CD4-positive, alpha-beta T cell treated with Interferon alpha-2 for 1 hour (primary cell): ENCODE results near the gene ACSS2.

Source experiments
- DNase-seq, 2 donors: peaks; one replicate each; pipeline ENCODE4 v3.0.0-alpha.2; 2020 to 2022

Gene ACSS2

DNA sequence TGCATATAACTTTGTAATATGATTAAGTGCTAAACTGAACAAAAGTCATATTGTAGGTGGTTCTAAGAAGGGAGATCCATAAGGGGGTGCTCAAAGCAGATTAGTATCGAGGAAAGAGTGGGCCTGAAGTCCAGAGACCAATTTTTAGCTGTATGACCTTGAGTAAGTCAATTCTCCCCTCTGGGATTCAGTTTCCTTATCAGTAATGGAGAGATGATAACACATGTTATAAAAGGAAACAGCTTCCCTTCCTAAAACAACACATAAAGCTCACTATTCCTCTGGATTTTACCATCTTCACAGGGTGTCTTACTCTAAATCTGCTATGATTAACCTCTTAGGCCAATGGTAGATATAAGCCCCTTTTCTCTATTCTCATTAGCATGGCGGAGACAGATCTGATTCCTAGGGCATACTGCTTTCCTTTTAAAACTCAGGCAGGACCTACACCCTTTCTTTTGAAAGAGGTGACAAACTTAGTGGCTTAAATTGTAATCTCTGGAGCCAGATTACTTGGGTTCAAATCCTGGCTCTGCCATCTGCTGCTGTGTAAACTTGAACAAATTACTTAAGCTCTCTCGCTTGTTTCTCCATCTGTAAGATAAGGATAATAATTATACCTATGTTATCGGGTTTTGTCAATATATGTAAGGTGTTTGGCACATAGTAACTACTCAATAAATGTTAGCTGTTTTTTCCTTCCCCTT, 39.5 kb downstream of the ACSS2 start:
- no peak for DNase-seq

DNA sequence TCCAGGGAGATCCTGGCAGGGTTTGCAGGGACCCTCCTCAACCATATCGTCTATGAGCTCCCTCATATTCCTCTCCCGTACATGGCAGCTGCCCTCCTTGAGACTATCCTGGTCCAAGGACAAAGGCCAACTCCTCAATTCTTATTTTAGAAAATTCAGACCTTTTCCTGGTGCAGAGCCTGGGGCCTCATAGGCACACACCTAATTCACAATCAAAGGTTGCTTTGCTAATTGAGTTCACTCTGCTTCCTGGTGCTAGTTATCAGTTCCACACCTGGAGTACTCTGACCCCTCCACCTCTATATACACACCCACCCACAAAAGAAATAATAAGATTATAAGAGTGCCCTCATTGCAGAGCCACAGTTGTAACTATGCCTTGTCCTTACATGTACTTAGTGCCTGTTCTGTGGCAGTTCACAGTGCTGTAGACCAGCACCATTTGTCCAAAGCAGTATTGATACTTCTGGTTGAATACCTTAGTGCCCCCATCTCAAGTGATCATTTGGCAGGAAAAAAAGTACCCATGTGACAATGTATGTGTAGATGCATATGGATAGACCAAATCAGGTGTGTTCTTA, 40.5 kb downstream of the ACSS2 start:
- no peak for DNase-seq

DNA sequence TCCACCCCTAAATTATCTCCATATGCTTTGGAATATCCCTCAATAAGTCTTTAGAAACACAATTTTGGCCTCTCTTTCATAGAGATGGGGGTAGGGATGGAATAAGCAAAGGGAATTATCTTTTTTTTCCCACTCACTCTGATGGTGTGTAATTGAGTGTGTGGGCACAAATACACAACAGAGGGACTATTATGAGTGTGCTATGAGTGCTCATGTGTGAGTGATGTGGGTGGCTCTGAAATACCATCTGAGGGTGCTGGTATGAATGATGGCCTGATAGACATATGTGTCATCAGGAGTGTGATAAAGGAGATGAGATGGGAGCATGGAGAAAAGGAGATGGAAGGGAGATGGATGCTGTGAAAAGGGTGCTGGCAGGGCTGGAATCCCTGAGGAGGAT, 43.6 kb downstream of the ACSS2 start:
- DNase-seq = no peak

DNA sequence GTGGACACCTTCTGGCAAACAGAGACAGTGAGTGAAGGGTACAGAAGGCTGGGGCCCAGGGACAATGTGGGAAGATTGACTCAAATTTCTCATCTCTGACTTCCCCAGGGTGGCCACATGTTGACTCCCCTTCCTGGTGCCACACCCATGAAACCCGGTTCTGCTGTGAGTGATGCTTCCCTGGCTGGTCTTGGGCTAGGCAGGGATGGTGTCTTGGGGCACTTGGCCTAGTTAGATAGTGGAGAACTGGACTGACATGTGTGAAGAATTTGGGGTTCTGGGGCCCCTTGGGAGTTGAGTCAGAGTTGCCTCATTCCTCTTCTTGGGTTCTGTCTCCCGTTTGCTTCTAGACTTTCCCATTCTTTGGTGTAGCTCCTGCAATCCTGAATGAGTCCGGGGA, 45.0 kb downstream of the ACSS2 start:
- no peak for DNase-seq

DNA sequence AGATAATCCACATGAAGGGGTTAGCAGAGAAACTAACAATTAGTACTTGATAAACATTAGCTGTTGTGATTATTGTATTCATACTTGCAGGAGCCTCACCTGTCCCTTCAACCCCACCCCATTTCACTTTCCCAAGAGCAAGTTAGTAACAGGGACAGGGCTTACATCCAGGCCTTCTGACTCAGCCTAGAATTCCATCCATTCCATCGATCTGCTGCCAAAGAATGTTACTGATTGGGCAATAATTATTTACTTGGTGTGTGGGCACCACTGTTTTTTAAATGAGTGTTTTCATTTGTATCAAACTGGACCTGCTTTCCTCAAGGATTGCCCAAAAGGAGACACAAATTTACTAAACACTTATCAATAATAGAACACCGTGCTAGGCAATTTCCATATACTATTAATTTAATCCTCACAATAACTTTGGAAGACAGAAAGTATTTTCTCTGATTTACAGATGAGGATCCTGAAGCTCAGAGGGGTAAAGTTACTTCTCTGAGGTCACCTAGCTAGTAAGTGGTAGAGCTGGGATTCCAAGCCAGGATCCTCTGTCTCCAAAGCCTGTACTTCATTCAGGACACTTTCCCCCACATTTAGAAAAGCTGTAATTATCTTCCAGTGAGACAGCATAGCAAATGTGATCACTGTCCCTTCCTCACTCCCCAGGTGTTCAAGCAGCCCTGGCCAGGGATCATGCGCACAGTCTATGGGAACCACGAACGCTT, 46.4 kb downstream of the ACSS2 start:
- no peak for DNase-seq

DNA sequence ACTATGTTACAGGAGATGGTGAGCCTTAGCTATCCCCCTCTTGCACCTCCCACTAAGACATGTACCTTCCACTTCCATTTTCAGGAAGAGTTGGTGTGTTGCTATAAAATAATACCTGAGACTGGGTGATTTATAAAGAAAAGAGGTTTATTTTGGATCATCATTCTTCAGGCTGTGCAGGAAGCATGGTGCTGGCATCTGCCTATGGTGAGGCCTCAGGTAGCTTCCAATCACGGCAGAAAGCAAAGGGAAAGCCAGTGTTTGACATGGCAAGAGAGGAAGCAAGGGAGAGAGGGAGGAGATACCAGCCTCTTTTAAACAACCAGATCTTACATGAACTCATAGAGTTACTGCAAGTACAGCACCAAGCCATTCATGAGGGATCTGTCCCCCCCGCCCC, 47.0 kb downstream of the ACSS2 start:
- DNase-seq = no peak

DNA sequence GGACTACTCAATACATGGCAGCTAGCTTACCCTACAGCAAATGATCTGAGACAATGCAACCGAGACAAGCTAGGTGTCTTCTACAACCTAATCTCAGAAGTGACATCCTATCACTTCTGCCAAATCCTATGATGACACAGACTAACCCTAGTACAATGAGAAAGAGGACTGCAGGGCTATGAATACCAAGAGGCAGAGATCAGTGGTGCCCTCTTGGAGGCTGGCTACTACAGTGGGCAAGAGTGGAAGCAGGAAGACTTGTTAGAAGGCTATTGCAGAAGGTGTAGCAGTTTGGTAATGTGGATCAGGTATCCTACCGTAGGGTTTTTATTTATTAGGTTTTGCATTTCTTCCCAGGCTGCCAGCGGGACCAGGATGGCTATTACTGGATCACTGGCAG, 48.9 kb downstream of the ACSS2 start:
- DNase-seq = no peak

DNA sequence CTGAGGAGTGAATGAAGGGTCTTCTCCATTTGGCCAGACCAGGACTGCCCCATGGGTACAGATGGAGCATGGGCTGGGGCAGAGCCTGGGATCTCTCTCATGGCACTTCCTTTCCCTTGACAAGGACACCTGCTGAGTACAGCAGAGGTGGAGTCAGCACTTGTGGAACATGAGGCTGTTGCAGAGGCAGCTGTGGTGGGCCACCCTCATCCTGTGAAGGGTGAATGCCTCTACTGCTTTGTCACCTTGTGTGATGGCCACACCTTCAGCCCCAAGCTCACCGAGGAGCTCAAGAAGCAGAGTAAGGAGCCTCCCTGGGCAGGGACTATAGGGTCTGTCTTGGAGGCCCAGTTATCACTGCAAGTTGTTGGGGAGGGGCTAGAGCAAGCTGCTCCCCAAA, 49.6 kb downstream of the ACSS2 start:
- no peak for DNase-seq

DNA sequence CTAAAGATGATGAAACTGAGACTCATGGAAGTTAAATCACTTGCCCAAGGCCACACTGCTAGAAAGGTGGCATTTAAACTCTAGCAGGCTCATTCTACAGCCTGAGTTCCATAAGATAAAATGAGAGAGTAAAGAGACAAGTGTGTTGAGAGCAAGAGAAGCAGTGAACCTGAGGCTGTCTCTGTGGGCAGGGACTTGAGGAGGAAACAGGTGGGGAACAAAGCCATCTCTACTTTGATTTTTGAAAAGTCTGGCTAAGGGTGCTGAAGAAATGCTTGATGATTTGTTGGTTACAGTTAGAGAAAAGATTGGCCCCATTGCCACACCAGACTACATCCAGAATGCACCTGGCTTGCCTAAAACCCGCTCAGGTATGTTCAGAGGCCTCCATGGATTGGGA, 50.2 kb downstream of the ACSS2 start:
- no peak for DNase-seq

DNA sequence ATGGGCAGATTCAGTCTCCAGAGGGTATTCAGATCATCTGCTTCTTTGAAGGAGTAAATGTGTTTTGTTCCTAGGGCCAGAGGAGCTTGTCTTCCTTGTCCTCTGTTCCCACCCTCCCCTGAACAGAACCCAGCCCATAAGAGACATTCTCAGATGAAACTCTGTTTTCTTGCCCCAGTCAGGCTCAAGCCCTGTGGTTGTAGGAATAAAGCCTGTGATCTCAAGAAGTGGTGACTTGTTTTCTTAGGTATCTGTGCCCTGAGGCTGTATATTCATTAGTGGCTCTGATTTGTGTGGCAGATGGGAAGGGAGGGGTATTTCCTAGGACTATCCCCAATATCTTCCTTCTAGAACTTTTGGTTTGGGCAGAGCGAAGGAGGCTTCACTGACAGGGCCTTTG, 51.3 kb downstream of the ACSS2 start:
- no peak for DNase-seq

DNA sequence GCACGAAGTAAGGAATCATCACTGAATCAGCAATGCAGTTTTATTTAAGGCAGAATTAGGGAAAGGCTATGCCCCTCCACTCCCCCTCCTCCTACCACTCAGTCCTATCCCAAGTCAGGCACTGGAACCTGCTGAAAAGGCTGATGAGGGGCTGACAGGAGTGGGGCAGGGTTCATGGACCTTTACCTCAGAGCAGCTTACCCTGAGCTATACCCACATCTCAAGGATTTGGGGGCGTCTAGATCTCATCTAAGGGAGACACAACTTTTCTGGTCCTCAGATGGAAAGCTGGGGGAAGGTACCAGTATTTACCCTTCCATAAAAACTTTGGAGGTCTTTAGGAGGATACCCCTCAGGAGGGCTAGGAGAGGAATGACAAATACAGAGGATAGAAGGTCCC, 52.0 kb downstream of the ACSS2 start:
- no peak for DNase-seq

DNA sequence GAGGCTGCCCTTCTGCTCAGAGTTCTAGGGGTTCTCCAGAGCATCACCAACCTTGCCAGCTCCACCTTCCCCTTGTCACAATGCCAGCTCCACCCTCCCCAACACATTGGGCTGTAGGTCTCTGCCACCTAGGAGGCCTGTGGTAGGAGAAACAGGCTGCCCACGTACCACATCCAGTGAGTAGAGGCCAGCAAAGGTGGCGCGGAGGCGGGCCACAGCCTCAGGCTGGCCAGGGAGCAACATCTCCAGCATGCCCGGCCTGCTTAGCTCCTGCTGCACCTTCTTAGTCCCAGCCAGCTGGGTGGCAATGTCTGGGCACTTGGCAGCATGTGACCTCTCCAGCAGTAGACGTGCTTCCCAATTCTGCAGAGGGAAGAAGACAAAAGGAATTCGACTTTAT, 55.4 kb downstream of the ACSS2 start:
- no peak for DNase-seq

DNA sequence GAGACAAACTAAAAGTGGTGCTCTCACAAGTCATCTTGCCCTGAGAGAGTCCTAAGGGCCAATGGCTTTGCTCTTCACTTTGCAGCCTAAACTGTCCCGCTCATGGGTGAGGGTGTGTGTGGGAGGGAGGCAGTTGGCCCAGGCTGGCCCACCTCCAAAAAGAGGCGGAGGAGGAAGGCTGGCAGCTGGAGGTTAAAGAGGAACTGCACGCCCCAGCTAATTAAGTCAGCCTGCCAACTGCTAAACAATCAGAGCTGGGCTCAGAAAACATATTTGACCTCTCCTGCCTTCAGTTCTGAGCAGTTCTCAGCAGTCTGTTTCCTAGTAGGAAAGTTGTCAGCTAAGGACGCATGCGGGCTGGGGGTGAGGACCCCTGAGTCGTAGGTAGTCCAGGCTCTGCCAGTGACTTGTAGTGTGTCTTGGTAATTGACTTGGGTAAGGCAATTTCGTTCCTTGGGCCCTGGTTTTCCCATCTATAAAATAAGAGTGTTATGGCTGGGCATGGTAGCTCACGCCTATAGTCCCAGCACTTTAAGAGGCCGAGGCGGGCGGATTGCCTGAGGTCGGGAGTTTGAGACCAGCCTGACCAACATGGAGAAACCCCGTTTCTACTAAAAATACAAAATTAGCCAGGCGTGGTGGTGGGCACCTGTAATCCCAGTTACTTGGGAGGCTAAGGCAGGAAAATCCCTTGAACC, 62.2 kb downstream of the ACSS2 start:
- no peak for DNase-seq

DNA sequence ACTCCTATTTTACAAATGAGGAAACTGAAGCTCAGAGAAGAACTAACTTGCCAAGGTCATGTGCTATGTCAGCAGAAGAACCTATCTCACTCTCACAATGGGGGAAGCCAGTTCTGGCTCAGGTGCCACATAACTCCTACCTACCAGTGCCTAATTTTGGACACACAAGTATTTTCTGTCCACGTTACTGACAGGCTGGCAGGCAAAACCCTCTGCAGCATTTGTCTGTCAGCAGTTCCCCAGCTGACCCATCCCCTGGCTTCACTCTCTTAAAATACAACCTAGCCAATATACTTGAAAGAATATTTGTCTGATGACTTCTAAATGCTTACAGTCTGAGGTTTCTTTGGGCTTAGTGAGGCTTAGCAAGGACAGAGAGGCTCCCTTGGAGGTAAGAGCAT, 63.7 kb downstream of the ACSS2 start:
- no peak for DNase-seq

DNA sequence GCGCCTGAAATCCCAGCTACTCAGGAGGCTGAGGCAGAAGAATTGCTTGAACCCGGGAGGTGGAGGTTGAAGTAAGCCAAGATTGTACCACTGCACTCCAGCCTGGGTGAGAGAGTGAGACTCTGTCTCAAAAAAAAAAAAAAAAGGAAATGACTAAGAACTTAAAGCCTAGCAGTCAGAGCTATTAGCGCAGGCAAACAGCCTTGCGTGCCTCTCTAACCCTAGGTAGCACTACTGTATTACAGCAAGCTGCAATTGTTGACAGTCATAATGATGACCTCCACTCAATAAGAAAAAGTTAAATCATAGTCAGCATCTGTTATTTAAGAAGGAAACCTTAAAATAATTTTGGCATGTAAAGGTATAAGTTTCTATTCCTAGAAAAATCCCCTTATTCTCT, 64.8 kb downstream of the ACSS2 start:
- DNase-seq = no peak

DNA sequence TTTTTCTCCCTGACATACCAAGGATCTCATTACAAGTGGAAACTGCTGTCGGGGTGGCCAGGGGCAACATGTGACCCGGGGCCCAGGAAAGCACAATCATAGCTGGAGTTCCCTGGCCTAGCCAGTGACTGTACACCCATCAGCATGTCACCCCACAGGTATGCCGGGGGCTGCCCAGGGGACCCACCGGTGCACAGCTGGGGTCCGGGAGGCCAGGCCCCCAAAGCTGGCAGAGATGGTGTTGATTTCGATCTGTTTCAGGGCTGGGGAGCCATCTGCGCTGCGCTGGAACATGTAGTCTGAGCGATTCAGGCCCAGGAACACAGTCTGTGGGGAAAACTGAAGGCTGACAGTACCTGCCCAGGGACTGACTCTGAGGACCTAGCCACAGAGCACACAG, 65.9 kb downstream of the ACSS2 start:
- DNase-seq = no peak

DNA sequence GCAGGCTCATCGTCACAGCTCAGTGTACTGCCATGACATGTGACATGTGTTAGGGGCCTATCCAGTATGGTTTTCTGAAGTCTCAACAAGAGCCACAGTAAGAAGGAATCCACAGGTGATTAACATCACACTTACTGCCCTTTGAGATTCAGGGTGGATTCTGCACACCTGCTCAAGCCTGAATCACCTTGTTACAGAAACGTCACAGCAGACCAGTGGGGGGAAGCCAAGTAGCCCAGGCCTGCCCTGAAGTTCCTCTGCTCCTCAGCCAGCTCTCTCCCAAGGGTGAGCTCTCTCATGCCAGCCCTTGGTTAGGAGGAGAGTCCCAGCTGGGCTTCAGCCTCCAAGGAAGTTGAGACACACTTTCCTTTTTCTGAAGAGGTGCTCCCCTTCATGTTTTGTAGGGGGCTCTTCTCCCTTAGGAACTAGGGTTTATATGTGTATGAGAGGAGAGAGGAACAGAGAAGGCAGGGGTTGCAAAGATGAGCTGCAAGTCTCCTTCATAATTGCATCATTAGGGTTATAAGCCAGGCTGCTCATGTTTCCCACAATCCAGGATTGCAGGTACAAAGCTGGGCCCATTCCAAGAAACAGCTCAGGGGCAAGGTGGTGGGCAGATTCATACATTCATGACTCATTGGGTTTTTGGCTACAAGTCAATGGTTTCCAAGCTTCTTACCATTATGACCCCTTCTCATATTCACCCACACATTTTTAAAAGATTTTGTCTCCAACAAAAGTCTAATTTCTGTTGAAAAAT, 67.6 kb downstream of the ACSS2 start:
- no peak for DNase-seq

DNA sequence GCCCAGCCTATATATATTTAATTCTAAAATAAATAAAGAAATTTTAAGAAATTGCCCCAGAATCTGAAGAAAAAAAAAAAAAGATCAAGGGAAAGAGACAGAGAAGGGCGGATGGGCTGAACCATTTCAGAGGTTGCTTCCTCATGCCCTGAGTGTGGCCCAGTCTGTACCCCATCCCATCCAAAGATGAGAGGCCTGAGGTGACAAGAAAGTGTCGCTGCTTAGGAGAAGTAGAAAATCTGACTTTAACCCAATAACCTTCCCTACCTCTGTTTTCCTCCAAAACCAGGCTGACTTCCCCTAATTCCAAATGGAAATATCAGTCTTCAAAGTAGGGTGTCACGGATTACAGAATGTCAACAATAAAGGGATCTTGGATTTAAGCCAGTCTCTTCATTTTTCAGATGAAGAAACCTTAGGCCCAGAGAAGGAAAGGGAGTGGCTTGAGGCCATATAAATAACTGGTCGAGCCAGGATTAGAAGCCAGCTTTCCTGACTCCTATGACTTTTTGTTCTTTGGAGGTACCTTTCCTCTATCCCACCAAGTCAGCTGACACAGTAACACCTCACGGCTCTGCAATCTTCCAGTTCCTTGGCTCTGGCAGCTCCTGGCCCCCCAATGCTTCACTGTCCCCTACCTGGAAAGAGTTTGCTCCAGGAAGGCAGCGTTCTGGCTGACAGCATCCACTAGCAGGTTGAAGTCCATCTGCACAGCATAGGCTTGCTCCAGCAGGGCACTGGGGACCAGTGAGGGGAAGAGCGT, 69.1 kb downstream of the ACSS2 start:
- DNase-seq = no peak

DNA sequence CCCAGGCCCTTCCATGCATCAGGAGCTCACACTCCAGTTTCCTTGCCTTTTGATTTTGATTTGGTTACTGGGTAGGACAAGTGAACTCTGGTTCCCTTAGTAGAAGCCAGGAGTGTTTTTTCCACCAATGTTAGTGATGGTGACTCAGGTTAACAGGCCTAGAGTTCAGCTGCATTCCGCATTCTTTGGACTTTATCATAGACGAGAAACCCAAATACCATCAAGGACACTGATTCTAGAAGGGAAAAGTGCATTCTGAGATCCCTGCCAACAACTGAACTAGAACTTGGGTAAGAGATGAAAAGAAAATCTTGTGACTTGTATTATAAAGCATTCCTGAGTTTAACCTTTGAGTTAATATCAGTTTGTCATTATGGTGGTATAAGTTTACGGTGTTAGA, 70.2 kb downstream of the ACSS2 start:
- no peak for DNase-seq

DNA sequence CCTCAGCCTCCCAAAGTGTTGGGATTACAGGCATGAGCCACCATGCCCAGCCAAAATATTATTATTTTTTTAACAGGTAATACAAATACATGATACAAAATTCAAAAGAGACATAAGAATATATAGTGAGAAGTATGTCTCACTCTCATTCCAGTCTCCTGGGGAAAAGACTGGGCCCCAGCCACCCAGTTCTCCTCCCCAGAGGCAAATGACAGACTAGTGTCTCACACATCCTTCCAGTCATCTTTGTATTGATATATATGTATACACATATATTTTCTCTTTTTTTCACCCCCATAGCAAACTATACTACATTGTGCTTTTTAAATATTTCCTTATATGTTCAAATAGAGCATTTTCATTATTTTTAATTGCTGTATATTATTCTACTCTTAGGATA, 70.9 kb downstream of the ACSS2 start:
- no peak for DNase-seq

DNA sequence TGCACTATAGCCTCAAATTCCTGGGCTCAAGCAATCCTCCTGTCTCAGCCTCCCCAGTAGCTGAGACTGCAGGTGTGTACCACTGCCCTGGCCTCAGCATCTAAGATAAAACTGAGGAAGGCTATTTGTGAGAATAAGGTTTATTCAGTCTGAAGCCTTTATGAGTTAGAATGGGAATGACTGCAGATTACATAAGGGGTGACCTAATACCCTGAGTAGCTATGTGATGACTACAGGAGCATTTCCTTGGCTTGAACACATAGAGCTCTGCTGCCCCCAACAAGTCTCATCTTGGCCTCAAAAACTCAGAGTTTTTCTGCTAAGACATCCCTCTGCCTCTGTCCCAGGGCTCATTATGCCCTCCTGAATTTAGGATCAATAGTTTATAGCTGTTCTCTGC, 71.6 kb downstream of the ACSS2 start:
- no peak for DNase-seq

DNA sequence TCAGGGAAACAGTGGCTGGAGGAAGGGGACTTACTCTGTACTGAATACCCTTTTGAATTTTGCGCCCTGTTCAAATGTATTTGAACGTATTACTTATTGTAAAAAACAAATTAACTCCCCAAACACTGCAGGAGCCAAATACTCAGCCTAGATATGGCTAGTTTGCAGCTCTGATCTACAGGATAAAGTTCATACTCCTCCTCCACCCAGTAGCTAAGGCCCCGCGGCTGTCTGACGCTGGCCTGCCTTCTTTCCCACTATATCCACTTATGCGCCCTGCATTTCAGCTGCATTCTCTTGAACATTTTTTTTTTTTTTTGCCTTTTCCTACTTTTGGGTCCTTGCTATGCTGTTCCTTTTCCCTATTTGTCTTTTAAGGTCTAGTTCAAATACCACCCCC, 72.7 kb downstream of the ACSS2 start:
- DNase-seq = no peak
